Ramos (cell line): ENCODE measurements around the gene DOCK7.
"Not testable (repeated sequence)": the region's sequence is repeated elsewhere in the genome, so short reads cannot be mapped to it uniquely, and the experiment has no call there.

Source experiments
- in situ Hi-C: fragments of 300-500 bp; cut with MboI; formaldehyde crosslinking; loops from one replicate; pipeline ENCODE4 v1.14.3; 2022; ENCODE audit warnings: low sequenced_read_pairs; ENCODE audit not compliant: unreplicated experiment

The DOCK7 gene

GRCh38 chr1:62687903-62688686 lies at the start of gene DOCK7:
Gene DOCK7 (minus strand): TSS chr1:62688386. CDS start chr1:62688264, 122 bp downstream.
- in situ Hi-C loops = no loop called here

- in situ Hi-C loops = loop anchor here (25.0 kb wide), 2 partner anchors 223 to 573 kb away; no protein-coding TSS in a partner anchor
Measured at GRCh38 chr1:62735491-62736171, 47.4 kb upstream of the DOCK7 start.

- in situ Hi-C loops = loop anchor here (25.0 kb wide), 2 partner anchors 220 to 570 kb away; no protein-coding TSS in a partner anchor
Measured at GRCh38 chr1:62732331-62732730, 44.1 kb upstream of the DOCK7 start.

- in situ Hi-C loops = loop anchor here (25.0 kb wide), 2 partner anchors 217 to 567 kb away; no protein-coding TSS in a partner anchor
Measured at GRCh38 chr1:62728963-62729362, 40.8 kb upstream of the DOCK7 start.

- in situ Hi-C loops = loop anchor here (25.0 kb wide), 2 partner anchors 216 to 566 kb away; no protein-coding TSS in a partner anchor
Measured at GRCh38 chr1:62727656-62728407, 39.6 kb upstream of the DOCK7 start.

- in situ Hi-C loops = loop anchor here (25.0 kb wide), 2 partner anchors 214 to 564 kb away; no protein-coding TSS in a partner anchor
Measured at GRCh38 chr1:62726011-62726442, 37.8 kb upstream of the DOCK7 start.

- in situ Hi-C loops = loop anchor here (25.0 kb wide), 2 partner anchors 213 to 563 kb away; no protein-coding TSS in a partner anchor
Measured at GRCh38 chr1:62725255-62725654, 37.1 kb upstream of the DOCK7 start.

- in situ Hi-C loops = no loop called here
Measured at GRCh38 chr1:62724430-62724829, 36.2 kb upstream of the DOCK7 start.

GRCh38 chr1:62723883-62724282 lies 35.7 kb upstream of the DOCK7 start:
- in situ Hi-C loops = no loop called here

GRCh38 chr1:62722796-62723195 lies 34.6 kb upstream of the DOCK7 start:
- in situ Hi-C loops = no loop called here

GRCh38 chr1:62720946-62721554 lies 32.9 kb upstream of the DOCK7 start:
- in situ Hi-C loops = no loop called here

- in situ Hi-C loops = not testable (repeated sequence)
Measured at GRCh38 chr1:62718400-62718799, 30.2 kb upstream of the DOCK7 start.

GRCh38 chr1:62717483-62717882 lies 29.3 kb upstream of the DOCK7 start:
- in situ Hi-C loops = no loop called here

- in situ Hi-C loops = no loop called here
Measured at GRCh38 chr1:62716397-62716796, 28.2 kb upstream of the DOCK7 start.

- in situ Hi-C loops = no loop called here
Measured at GRCh38 chr1:62712336-62713243, 24.4 kb upstream of the DOCK7 start.

GRCh38 chr1:62707744-62708120 lies 19.5 kb upstream of the DOCK7 start:
- in situ Hi-C loops = no loop called here

- in situ Hi-C loops = no loop called here
Measured at GRCh38 chr1:62706985-62707743, 19.0 kb upstream of the DOCK7 start.

GRCh38 chr1:62698161-62698560 lies 10.0 kb upstream of the DOCK7 start:
- in situ Hi-C loops = not testable (repeated sequence)
